Adipose tissue (tissue), 3 donors: ENCODE data around the gene CD2AP. TPM values are rescaled to one million over a fixed set of nuclear protein-coding genes. Genes with fewer than 3 reads are reported as not detected.
"Not testable (repeated sequence)": the region's sequence is repeated elsewhere in the genome, so short reads cannot be mapped to it uniquely, and the experiment has no call there.

Experiments used
- H3K27ac ChIP-seq: one replicate; pipeline ENCODE4 v1.5.1; 2013; ENCODE audit warnings: low read depth, low read length
- whole genome bisulfite sequencing, 3 donors: extraction: QIAGEN DNeasy Blood & Tissue Kit; methylation state at CpG; one replicate each; pipeline ENCODE4 v1.1.7; 2013; 5-methylcytosine and 5-hydroxymethylcytosine counted together
- polyA plus RNA-seq, 3 donors: library from polyadenylated mRNA; stranded (reverse); fragments of 200-250 nt; gene quantifications; one replicate each; pipeline ENCODE4 v1.2.3, GENCODE V29; 2013
- donor health status: healthy with polysubstance abuse.
- donor health status: Bipolar disorder and iron deficiency.
- donor health status: healthy.

Gene CD2AP
- polyA plus RNA-seq, 3 donors, result 8.1 to 11.9 (median 10.0) TPM

DNA sequence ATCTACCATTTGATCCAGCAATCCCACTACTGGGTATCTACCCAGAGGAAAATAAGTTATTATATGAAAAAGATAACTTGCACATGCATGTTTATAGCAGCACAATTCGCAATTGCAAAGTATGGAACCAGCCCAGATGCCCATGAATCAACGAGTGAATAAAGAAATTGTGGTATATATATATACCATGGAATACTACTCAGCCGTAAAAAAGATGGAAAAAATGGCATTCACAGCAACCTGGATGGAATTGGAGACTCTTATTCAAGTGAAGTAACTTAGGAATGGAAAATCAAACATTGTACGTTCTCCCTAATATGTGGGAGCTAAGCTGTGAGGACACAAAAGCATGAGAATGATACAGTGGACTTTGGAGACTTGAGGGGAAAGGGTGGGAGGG is 120.8 kb downstream of the CD2AP start:
- 84 to 99% (median 99%) methylated on average over 4 of the region's 4 CpGs for WGBS, 3 donors
- no peak overlapping the region for H3K27ac ChIP-seq

DNA sequence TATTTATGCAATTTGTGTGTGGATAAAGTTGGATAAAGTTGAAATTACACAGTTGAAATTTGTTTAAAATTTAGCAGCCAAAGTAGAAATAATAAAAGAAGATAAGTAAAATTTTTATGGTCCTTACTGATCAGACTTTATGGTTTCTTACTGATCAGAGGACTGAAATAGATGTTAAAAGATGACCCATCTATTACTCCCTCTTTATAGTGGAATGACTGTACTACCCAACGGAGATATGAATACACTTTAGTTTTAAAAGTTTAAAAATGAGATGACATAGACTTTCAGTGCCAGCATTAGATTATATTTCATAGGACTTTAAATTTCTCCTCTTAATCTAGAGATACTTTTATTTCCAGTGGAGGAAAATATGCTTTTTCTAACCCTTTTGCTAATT is 121.9 kb downstream of the CD2AP start:
- H3K27ac ChIP-seq, result no peak overlapping the region
- 81 to 86% (median 84%) methylated on average over 1 of the region's 1 CpG for WGBS, 3 donors

DNA sequence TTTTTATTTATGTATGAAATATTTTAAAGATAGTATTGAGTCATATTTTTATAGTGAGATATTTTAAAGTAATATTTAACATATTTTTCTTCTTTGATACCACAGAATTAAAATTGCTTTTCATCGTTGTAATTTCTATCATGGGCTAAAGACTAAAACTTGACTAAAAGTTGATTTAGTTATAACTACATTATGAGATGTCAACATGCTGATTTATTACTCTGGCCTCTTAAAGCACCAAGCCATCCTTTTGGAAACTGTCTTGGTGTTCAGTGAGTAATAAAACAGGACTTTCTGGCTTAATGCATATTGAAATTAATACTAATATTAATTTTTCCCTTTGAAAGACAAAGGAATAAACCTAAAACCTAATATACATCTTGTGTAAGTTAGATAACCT is 125.6 kb downstream of the CD2AP start:
- 71 to 86% (median 76%) methylated on average over 1 of the region's 1 CpG for WGBS, 3 donors
- H3K27ac ChIP-seq, result no peak overlapping the region

DNA sequence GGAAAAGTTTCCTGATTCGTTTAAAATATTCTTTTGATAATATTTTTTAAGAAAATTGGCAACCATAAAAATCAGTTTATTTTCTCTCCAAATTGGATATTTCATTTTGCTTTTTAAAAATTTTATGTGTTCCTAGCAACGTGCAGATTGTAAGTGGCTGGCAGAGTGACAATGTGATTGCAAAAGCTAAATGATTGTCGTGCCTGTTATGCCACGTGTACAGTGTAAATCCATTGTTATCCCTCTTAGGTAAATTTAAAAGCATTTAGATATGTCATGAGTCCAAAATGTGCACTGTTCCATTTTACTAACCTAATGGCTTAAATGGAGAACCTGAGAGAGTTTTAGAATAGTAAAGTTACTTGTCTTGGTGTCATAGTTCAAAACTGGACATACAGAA is 126.4 kb downstream of the CD2AP start:
- WGBS, 3 donors, result 31 to 58% (median 53%) methylated on average over 4 of the region's 4 CpGs
- no peak overlapping the region for H3K27ac ChIP-seq

DNA sequence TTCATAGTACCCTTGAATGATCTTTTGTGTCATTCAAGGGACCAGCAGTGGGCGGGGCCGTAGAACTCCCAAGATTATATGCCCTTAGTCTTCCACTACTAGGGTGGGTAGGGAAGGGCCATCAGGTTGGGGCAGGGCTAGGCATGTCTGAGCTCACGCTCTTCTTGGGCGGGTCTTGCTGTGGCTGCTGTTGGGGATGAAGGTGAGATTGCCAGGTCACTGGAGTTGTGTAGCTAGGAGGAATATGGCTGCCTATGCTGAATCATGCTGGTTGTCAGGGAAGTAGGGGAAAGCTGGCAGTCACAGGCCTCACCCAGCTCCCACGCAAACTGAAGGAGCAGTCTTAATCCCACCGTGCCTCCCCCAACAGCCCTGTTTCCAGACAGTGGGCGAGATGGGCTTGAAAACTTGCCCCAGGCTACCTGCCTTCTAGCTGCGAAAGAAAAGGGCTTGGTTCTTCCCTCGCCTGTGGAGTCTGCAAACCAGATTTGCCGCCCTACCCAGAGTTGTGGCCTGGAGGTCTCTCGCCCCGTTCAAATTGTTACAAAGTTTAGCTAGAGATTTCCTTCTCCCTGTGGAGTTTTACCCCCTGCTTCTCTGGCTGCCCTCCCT is 144.4 kb downstream of the CD2AP start:
- H3K27ac ChIP-seq, result no peak overlapping the region
- WGBS, 3 donors, result 89 to 95% (median 93%) methylated on average over 12 of the region's 12 CpGs

DNA sequence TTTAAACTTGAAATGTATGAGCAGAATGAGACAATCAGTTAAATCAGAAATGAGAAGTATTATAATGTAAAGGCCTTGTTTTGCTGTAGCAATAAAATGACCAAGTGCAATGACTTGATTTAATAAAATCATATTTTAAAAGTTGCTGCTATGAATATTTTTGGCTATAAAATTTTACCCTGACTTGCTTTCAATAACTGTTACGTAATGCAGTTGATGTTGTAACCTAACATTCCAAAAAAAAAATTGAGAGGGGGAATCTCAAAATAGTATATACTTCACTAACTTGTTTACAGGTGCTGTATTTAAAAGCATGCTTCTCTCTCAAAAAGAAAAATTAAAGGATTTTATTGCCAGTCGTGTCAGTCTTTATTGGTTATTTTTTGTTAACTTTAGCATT is 149.2 kb downstream of the CD2AP start:
- WGBS, 3 donors, result 60 to 90% (median 78%) methylated on average over 2 of the region's 2 CpGs

DNA sequence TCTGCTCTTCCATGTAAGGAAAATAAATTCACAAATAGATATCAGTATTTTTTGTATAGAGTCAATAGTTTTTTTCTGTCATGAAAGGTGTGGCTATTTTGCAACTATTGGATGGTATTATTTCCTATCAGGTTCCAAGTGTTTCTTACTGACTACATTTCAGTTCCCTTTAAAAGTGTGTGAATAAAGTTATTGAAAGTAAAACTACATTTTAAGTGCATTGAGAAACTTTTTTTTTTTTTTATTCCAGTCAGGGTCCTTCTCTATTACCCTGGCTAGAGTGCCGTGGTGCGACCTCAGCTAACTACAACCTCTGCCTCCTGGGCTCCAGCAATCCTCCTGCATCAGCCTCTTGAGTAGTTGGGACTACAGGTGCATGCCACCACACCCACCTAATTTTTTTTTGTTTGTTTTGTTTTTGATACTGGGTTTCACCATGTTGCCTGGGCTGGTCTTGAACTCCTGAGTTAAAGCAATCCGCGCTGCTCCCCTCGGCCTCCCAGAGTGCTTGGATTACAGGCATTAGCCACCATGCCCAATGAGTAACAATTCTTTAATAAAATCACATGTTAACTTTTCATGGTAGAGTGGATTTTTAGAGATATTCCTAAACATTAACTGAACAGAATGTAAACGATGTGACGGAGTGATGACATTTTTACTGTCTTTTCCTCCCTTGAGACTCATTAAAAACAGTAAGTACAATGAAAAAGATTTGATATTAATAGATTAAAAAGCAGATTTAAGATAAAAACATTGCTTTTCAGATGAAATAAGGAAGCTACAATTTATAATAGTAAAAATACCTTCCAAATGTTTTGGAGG is 151.1 kb downstream of the CD2AP start:
- no peak overlapping the region for H3K27ac ChIP-seq
- 86 to 90% (median 88%) methylated on average over 7 of the region's 7 CpGs for WGBS, 3 donors

More for the DNA sequence above, 149.2 kb downstream of the CD2AP start:
- no peak overlapping the region for H3K27ac ChIP-seq

DNA sequence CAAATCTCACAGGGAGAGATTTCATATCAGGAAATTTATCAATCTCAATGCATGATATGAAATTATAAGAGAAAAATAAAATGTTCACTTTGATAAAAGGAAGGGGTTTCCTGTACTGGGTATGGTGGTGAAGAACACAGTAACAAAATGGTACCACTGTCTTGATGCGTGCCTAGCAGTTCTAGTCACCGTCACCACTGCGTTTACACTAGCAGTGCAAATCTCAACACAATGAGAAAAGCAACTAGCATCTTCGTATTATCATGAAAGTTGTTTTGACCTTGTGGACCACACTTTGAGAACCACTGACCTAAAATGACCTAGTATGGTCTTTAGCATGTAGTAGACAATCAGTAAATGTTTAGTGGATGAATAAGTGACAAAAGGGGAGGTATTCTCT is 152.4 kb downstream of the CD2AP start:
- WGBS, 3 donors, result 82 to 93% (median 92%) methylated on average over 4 of the region's 4 CpGs
- no peak overlapping the region for H3K27ac ChIP-seq

DNA sequence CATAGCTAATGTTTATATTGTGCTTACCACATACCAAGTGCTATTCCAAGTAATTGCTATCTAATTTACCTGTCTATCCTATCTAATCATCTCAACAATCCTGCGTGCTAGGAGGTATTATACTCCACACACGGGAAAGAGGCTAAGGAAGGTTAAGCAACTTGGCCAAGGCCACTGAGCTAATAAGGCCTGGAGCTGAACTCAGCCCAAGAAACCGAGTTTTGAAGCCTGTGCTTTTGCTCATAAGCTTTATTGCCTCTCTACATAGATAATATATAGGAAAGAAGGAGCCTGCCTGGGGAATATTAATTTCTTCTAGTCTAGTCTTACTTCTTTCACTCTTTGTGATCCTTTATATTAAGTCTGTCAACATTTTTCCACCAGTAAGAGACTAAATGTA is 153.0 kb downstream of the CD2AP start:
- 41 to 71% (median 66%) methylated on average over 3 of the region's 3 CpGs for WGBS, 3 donors
- H3K27ac ChIP-seq, result no peak overlapping the region

DNA sequence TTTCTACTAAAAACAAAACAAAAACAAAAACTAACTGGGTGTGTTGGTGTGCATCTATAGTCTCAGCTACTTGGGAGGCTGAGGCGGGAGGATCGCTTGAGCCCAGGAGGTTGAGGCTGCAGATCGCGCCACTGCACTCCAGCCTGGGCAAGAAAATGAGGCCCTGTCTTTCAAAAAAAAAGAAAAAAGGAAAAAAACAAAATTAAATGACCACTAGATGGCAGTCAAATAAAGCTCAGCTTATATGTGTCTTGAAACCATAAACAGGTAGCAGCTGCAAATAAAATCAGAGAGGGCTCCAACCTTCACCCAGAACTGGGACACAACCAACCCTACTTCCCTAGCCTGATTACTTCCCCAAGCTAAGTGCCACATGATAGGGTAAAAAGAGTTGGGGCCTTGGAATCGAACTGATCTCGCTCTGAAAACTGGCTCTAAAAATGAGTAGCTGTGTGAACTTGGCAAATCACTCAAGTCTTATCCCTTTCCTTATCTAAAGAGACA is 153.7 kb downstream of the CD2AP start:
- WGBS, 3 donors, result 28 to 52% (median 42%) methylated on average over 6 of the region's 6 CpGs
- H3K27ac ChIP-seq, result no peak overlapping the region

DNA sequence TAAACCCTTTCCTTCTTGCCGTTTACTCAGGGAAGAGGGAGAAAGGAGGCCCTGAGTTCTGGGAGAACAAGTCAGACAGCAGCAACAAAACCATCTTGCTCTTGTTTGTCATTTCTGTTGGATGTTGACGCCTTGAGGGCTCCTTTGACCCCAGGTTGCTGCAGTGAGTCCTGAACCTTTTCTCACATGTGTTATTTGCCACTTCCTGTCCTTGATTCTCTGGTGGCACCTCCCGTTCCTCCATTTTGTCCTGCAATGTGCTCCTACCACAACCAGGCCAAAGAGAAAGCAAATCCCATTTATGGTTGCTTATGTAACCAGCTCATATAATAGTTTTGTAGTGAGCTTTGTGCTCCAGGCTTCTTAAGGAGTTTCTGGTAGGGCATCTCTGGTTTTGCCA is 154.2 kb downstream of the CD2AP start:
- WGBS, 3 donors, result 39 to 46% (median 44%) methylated on average over 3 of the region's 3 CpGs
- H3K27ac ChIP-seq, result no peak overlapping the region

DNA sequence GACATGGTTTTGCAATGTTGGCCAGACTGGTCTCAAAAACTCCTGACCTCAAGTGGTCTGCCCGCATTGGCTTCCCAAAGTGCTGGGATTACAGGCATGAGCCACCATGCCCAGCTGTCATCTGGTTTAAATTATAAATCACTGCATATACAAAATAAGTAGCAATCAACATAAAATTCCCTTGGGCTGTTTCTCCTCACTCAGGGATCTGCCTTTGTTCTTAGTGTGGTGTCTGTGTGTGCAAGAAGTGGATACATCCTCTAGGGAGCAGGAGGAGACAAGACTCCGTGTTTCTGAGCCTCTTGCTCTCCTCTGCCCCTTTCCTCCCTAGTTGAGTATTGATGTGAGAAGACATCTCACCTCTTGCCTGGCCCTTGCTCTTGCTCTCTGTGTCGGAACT is 155.6 kb downstream of the CD2AP start:
- WGBS, 3 donors, result 73 to 92% (median 79%) methylated on average over 3 of the region's 3 CpGs

DNA sequence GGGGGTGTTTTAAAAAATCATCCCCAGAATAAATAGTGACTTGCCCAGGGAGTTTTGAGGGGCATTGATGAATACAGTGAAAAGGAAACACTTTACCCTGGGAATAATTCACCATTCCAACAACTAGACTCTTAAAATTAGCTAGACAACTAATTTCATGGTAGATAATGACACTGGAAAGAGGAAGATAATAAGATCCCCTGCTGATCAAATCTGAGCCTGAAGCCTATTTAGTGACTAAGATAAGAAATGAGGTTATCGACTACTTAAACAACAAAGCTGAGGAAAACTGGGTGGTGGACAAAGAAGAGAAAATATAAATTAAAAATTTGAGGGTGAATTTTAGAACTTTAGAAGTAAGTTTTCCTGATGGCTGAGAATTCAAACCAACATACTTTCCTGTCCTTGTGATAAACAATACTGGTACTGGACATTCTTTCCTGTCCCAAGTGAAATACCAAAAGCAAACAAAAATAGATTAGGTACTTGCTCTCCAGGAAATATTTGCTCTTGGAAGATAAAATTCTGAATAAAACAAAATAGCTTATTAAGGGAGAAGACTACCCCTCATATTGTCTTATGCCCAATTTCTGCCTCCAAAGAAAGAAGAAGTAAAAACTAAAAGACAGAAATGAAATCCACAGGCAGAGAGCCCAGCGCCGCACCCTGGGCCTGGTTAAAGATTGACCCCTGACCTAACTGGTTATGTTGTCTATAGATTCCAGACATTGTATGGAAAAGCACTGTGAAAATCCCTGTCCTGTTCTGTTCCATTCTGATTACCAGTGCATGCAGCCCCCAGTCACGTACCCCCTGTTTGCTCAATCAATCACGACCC is 156.8 kb downstream of the CD2AP start:
- 33 to 88% (median 75%) methylated on average over 5 of the region's 5 CpGs for WGBS, 3 donors
- no peak overlapping the region for H3K27ac ChIP-seq

More for the DNA sequence above, 155.6 kb downstream of the CD2AP start:
- no peak overlapping the region for H3K27ac ChIP-seq

DNA sequence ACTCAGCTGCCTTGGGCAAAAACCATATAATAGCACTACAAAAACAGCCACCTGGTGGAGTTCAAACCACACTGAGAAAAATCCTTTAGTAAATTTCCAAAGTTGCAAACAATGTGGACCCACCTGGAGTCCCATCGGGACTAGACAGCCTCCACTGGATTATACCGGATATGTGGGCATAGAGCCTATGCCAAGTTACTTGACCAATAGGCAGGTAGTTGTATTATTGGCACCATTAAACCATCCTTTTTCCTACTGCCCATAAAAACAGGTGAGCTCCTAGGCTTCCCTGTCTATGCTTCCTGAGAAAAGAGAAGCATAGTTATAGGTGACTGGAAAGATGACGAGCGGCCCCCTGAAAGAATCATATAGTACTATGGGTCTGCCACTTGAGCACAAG is 169.1 kb downstream of the CD2AP start:
- no peak overlapping the region for H3K27ac ChIP-seq
- WGBS, 3 donors, result 70 to 73% (median 72%) methylated on average over 4 of the region's 4 CpGs

DNA sequence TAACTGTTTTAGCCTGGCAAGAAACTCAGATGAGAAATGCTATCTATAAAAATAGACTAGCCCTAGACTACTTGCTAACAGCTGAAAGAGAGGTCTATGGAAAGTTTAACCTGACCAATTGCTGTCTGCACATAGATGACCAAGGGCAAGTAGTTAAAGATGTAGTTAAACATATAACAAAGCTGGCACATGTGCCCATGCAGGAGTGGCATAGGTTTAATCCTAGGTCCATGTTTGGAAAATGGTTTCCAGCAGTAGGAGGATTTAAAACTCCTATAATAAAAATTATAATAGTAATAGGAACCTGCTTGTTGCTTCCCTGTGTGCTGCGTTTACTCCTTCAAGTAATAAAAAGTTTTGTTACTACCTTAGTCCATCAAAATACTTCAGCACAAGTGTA is 169.6 kb downstream of the CD2AP start:
- 84 to 93% (median 86%) methylated on average over 1 of the region's 1 CpG for WGBS, 3 donors
- H3K27ac ChIP-seq, result no peak overlapping the region

DNA sequence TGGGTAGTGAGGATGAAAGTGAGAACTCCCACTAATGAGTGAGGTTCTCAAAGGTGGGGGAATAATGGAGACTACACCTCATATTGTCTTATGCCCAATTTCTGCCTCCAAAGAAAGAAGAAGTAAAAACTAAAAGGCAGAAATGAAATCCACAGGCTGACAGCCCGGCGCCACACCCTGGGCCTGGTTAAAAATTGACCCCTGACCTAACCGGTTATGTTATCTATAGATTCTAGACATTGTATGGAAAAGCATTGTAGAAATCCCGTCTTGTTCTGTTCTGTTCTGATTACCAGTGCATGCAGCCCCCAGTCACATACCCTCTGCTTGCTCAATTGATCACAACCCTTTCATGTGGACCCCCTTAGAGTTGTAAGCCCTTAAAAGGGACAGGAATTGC is 170.0 kb downstream of the CD2AP start:
- WGBS, 3 donors, result 50 to 92% (median 86%) methylated on average over 4 of the region's 4 CpGs
- H3K27ac ChIP-seq, result not testable (repeated sequence)

DNA sequence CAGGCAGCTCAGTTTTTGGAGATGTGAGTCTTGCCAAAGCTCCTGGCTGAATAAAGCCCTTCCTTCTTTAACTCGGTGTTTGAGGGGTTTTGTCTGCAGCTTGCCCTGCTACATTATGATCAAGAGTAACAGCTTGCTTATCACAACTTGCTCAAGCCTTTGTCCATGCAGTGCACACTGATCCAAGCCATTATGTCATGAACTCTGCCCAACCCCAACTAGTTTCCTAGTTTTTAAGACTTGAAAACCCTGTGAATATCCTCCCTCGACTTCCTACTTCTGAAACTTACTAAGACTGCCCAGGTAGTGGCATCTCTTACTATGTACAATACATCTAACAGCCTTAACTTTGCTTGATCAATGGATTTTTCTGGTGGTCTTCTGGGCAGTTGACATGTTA is 170.4 kb downstream of the CD2AP start:
- WGBS, 3 donors, result 80 to 86% (median 82%) methylated on average over 2 of the region's 2 CpGs
- no peak overlapping the region for H3K27ac ChIP-seq

DNA sequence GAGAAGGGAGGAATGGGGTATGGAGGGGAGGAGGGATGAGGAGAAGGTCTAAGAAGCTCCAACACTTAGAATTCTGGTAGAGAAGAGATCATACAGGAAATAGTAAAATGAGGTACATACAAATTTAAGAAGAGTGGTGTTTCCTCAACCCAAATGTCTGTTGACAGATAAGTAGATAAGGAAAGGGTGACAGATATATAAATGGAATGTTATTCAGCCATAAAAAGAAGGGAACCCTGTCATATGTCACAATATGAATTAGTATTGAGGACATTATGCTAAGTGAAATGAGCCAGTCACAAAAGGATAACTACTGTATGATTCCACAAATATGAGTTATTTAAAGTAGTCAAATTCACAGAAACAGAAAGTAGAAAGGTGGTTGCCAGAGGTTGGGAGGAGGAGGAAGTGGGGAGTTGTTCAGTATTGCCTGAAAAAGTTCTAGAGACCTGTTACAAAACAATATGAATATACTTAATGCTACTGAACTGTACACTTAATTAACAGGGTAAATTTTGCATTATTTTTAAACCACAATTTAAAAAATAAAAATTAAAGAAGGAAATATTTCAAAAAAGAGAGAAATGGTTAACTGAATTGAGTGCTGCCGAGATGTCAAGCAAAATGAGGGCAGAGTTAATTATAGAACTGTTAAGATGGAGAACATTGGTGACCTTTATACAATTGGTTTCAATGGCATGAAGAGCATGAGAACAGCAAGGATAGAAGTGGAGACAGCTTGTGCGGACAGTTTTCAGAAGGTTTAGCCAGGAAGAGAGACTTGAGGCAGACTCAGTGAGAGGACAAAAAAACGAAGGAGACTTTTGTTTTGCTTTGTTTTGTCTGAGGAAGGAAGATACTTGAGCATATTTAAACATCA is 173.2 kb downstream of the CD2AP start:
- WGBS, 3 donors, result 57 to 73% (median 69%) methylated on average over 3 of the region's 3 CpGs
- no peak overlapping the region for H3K27ac ChIP-seq
